Vagina (tissue), 2 donors: Measurements from ENCODE around the gene CNTN1.

Source experiments
- CTCF ChIP-seq, 3 experiments: fragments of 450-650 bp in 2 of 3; fragments of 200-600 bp in 1 of 3; sonication (generic) in 1 of 3; IDR thresholded peaks; one replicate each; pipeline ENCODE4 v1.5.1; 2017 to 2019; ENCODE audit warnings: antibody characterized with exemption in 3 of 3, mild to moderate bottlenecking in 2 of 3, moderate library complexity in 2 of 3
- POLR2A ChIP-seq, 2 donors: fragments of 450-650 bp; IDR thresholded peaks; one replicate each; pipeline ENCODE4 v1.6.1; 2017; ENCODE audit warnings: antibody characterized with exemption in 2 of 2, mild to moderate bottlenecking in 2 of 2, moderate library complexity in 2 of 2
- POLR2AphosphoS5 ChIP-seq, 2 donors: sonication (generic); formaldehyde crosslinking; IDR thresholded peaks; one replicate each; pipeline ENCODE4 v1.9.0; 2017; ENCODE audit warnings: antibody characterized with exemption in 2 of 2, mild to moderate bottlenecking in 2 of 2, low read depth in 1 of 2; ENCODE audit not compliant: insufficient read depth in 1 of 2

GRCh38 chr12:40718878-40719372, 26.7 kb downstream of the CNTN1 start:
- TF ChIP-seq CTCF (IDR thresholded peaks at IDR 0.05) = no peak
- no peak for TF ChIP-seq POLR2A (IDR thresholded peaks at IDR 0.05)
- TF ChIP-seq POLR2AphosphoS5 (IDR thresholded peaks at IDR 0.05; ENCODE audit: insufficient read depth in 1 of 2, low read depth in 1 of 2) = no peak
